ENCODE results near the gene ZNF358. TPM values are rescaled to one million over a fixed set of nuclear protein-coding genes. Genes with fewer than 3 reads are reported as not detected.

ZNF358 gene
- total and polyA plus RNA-seq, 3 donors from 2014 or later = 21.0 to 35.9 (median 28.7) TPM

GRCh38 chr19:7476777-7477494, 39.0 kb upstream of the ZNF358 start:
- intact Hi-C loops (cut with DNase I; ENCODE audit: low total_unique reads) = no loop called here
- DNase-seq = no peak
- H3K9me3 ChIP-seq = no peaks in the 10 kb centered on the region
- H3K36me3 ChIP-seq (ENCODE audit: low read depth, missing control alignments) = no peaks in the 10 kb centered on the region
- TF ChIP-seq POLR2A (IDR thresholded peaks at IDR 0.05) (no peak), CTCF (IDR thresholded peaks at IDR 0.05) (no peak)
- no peak overlapping the region for H3K4me3 ChIP-seq
- peaks cover 13% of the 10 kb centered on the region for H3K4me1 ChIP-seq
- H3K27ac ChIP-seq = no peak overlapping the region
- H3K27me3 ChIP-seq = no peaks in the 10 kb centered on the region
- 84 to 89% methylated on average over 16 to 26 of the region's 35 CpGs for WGBS, 2 donors

GRCh38 chr19:7477758-7478157, 38.1 kb upstream of the ZNF358 start:
- H3K9me3 ChIP-seq = no peaks in the 10 kb centered on the region
- no peaks in the 10 kb centered on the region for H3K36me3 ChIP-seq (ENCODE audit: low read depth, missing control alignments)
- no peak overlapping the region for H3K4me3 ChIP-seq
- TF ChIP-seq POLR2A (IDR thresholded peaks at IDR 0.05) (no peak), CTCF (IDR thresholded peaks at IDR 0.05) (no peak)
- WGBS, 2 donors = 89 to 91% methylated on average over 10 of the region's 10 CpGs
- H3K4me1 ChIP-seq = peaks cover 14% of the 10 kb centered on the region
- no peaks in the 10 kb centered on the region for H3K27me3 ChIP-seq
- intact Hi-C loops (cut with DNase I; ENCODE audit: low total_unique reads) = no loop called here
- H3K27ac ChIP-seq = no peak overlapping the region
- DNase-seq = no peak

GRCh38 chr19:7478173-7478842, 37.6 kb upstream of the ZNF358 start:
- no peak overlapping the region for H3K27ac ChIP-seq
- peaks cover 19% of the 10 kb centered on the region for H3K4me1 ChIP-seq
- intact Hi-C loops (cut with DNase I; ENCODE audit: low total_unique reads) = no loop called here
- no peaks in the 10 kb centered on the region for H3K9me3 ChIP-seq
- H3K4me3 ChIP-seq = no peak overlapping the region
- H3K27me3 ChIP-seq = no peaks in the 10 kb centered on the region
- WGBS, 2 donors = 61 to 84% methylated on average over 5 to 24 of the region's 26 CpGs
- no peak for TF ChIP-seq POLR2A (IDR thresholded peaks at IDR 0.05)
- TF ChIP-seq CTCF (IDR thresholded peaks at IDR 0.05) = no peak
- H3K36me3 ChIP-seq (ENCODE audit: low read depth, missing control alignments) = no peaks in the 10 kb centered on the region
- DNase-seq = no peak

- Histone ChIP-seq H3K27me3 (no peaks in the 10 kb centered on the region), H3K36me3 (ENCODE audit: low read depth, missing control alignments) (no peaks in the 10 kb centered on the region), H3K4me1 (peaks cover 23% of the 10 kb centered on the region), H3K9me3 (no peaks in the 10 kb centered on the region), H3K4me3 (no peak overlapping the region), H3K27ac (no peak overlapping the region)
- WGBS, 2 donors = 77 to 86% methylated on average over 2 to 8 of the region's 9 CpGs
- no peak for TF ChIP-seq CTCF (IDR thresholded peaks at IDR 0.05)
- no peak for TF ChIP-seq POLR2A (IDR thresholded peaks at IDR 0.05)
- intact Hi-C loops (cut with DNase I; ENCODE audit: low total_unique reads) = no loop called here
- DNase-seq = no peak
Observed at GRCh38 chr19:7478843-7479227, 37.1 kb upstream of the ZNF358 start.

Data from testis (tissue), 3 donors.